Astrocyte (in vitro differentiated cells and primary cell): ENCODE measurements around the gene DENND1B. TPM values are rescaled to one million over a fixed set of nuclear protein-coding genes. Genes with fewer than 3 reads are reported as not detected.

Experiments used
- DNase-seq: peaks from one replicate; pipeline ENCODE4 v3.0.0-alpha.2; 2010; ENCODE audit warnings: low read depth
- FAIRE-seq: peaks from 2 replicates; lab custom pipeline; 2011; peaks lifted over from hg19 to GRCh38; lab: Jason Lieb, UNC
- H2AFZ ChIP-seq: 2 replicates; pipeline ENCODE4 v1.6.0; 2012; ENCODE audit warnings: low read depth, low read length, inconsistent platforms
- H3K27ac ChIP-seq: 2 replicates; pipeline ENCODE4 v1.5.1; 2011; ENCODE audit warnings: low read depth, low read length, inconsistent platforms
- H3K27me3 ChIP-seq: 2 replicates; pipeline ENCODE4 v1.6.0; 2011; ENCODE audit warnings: low read length, inconsistent platforms; ENCODE audit not compliant: insufficient read depth
- H3K36me3 ChIP-seq: 2 replicates; pipeline ENCODE4 v1.5.1; 2011; ENCODE audit warnings: low read length, inconsistent platforms; ENCODE audit not compliant: insufficient read depth
- H3K4me1 ChIP-seq: 2 replicates; pipeline ENCODE4 v1.5.1; 2011; ENCODE audit warnings: low read length, inconsistent platforms; ENCODE audit not compliant: insufficient read depth
- H3K4me2 ChIP-seq: 2 replicates; pipeline ENCODE4 v1.6.0; 2012; ENCODE audit warnings: low read length, inconsistent platforms
- H3K4me3 ChIP-seq: 2 replicates; pipeline ENCODE4 v1.5.1; 2011; ENCODE audit warnings: low read depth, mild to moderate bottlenecking, low read length, inconsistent platforms; ENCODE audit not compliant: insufficient read depth
- H3K79me2 ChIP-seq: 2 replicates; pipeline ENCODE4 v1.6.0; 2012; ENCODE audit warnings: mild to moderate bottlenecking, low read length, inconsistent platforms; ENCODE audit not compliant: insufficient read depth
- H3K9ac ChIP-seq: 2 replicates; pipeline ENCODE4 v1.6.0; 2012; ENCODE audit warnings: mild to moderate bottlenecking, low read length, inconsistent platforms
- H3K9me3 ChIP-seq: 2 replicates; pipeline ENCODE4 v1.5.1; 2012; ENCODE audit warnings: low read depth, mild to moderate bottlenecking, low read length, inconsistent platforms; ENCODE audit not compliant: insufficient read depth
- H4K20me1 ChIP-seq: 2 replicates; pipeline ENCODE4 v1.6.0; 2012; ENCODE audit warnings: low read length, inconsistent platforms; ENCODE audit not compliant: insufficient read depth
- H3K27ac Mint-ChIP-seq: one replicate; pipeline ENCODE4 v1.8.0; 2021; ENCODE audit warnings: mild to moderate bottlenecking, mixed read lengths; ENCODE audit not compliant: unreplicated experiment
- H3K27me3 Mint-ChIP-seq: one replicate; pipeline ENCODE4 v1.8.0; 2021; ENCODE audit warnings: low read depth, mixed read lengths; ENCODE audit not compliant: unreplicated experiment
- H3K36me3 Mint-ChIP-seq: one replicate; pipeline ENCODE4 v1.8.0; 2021; ENCODE audit warnings: low read depth, mixed read lengths; ENCODE audit not compliant: unreplicated experiment
- H3K4me1 Mint-ChIP-seq: one replicate; pipeline ENCODE4 v1.8.0; 2021; ENCODE audit warnings: low read depth, mixed read lengths; ENCODE audit not compliant: unreplicated experiment
- H3K4me3 Mint-ChIP-seq: one replicate; pipeline ENCODE4 v1.8.0; 2021; ENCODE audit warnings: mild to moderate bottlenecking, moderate library complexity, mixed read lengths; ENCODE audit not compliant: unreplicated experiment
- H3K9me3 Mint-ChIP-seq: one replicate; pipeline ENCODE4 v1.8.0; 2021; ENCODE audit warnings: mild to moderate bottlenecking, mixed read lengths; ENCODE audit not compliant: unreplicated experiment
- CTCF ChIP-seq: IDR thresholded peaks from 2 replicates; pipeline ENCODE4 v1.5.1; 2011; ENCODE audit warnings: low read depth, mild to moderate bottlenecking, inconsistent platforms, low read length, moderate library complexity; ENCODE audit not compliant: insufficient read depth
- EZH2 ChIP-seq: IDR thresholded peaks from 2 replicates; pipeline ENCODE4 v1.6.1; 2012; ENCODE audit warnings: mild to moderate bottlenecking, low read length, inconsistent platforms; ENCODE audit not compliant: insufficient read depth
- total RNA-seq: library from RNA; stranded (reverse); gene quantifications from 2 replicates; pipeline ENCODE4 v1.2.1, GENCODE V29; 2021

Gene DENND1B
- total RNA-seq, 1 donor from 2014 or later = 9.6 TPM

- Histone ChIP-seq H3K27me3 (no peaks in the 10 kb centered on the region), H4K20me1 (no peaks in the 10 kb centered on the region), H3K9me3 (no peaks in the 10 kb centered on the region), H3K4me3 (no peak overlapping the region), H3K79me2 (no peaks in the 10 kb centered on the region), H3K9ac (no peak overlapping the region), H3K4me1 (peaks cover 10% of the 10 kb centered on the region), H2AFZ (no peak overlapping the region), H3K4me2 (no peak overlapping the region), H3K36me3 (no peaks in the 10 kb centered on the region), H3K27ac (no peak overlapping the region)
- Mint-ChIP-seq H3K36me3 (no peaks in the 10 kb centered on the region), H3K27ac (no peak overlapping the region), H3K4me1 (peaks cover 19% of the 10 kb centered on the region), H3K9me3 (no peaks in the 10 kb centered on the region), H3K27me3 (no peaks in the 10 kb centered on the region), H3K4me3 (no peak overlapping the region)
- DNase-seq (no peak), FAIRE-seq (no peak)
- no peak for TF ChIP-seq EZH2
- no peak for TF ChIP-seq CTCF
Observed at GRCh38 chr1:197465528-197466327, 309.6 kb downstream of the DENND1B start.

GRCh38 chr1:197464044-197464443, 311.2 kb downstream of the DENND1B start:
- H3K9me3 Mint-ChIP-seq = no peaks in the 10 kb centered on the region
- peaks cover 10% of the 10 kb centered on the region for H3K4me1 ChIP-seq
- peak; percentile 90 for DNase-seq

More at GRCh38 chr1:197464044-197464443, 311.2 kb downstream of the DENND1B start:
- H3K4me2 ChIP-seq = peak overlapping the region; percentile 43
- Mint-ChIP-seq H3K36me3 (no peaks in the 10 kb centered on the region), H3K4me3 (no peak overlapping the region), H3K27ac (no peak overlapping the region), H3K4me1 (peaks cover 19% of the 10 kb centered on the region), H3K27me3 (no peaks in the 10 kb centered on the region)
- no peaks in the 10 kb centered on the region for H3K79me2 ChIP-seq
- H4K20me1 ChIP-seq = no peaks in the 10 kb centered on the region
- H3K27ac ChIP-seq = no peak overlapping the region
- H3K36me3 ChIP-seq = no peaks in the 10 kb centered on the region
- no peaks in the 10 kb centered on the region for H3K9me3 ChIP-seq
- H3K9ac ChIP-seq = peak overlapping the region; percentile 29
- H3K27me3 ChIP-seq = no peaks in the 10 kb centered on the region
- no peak for FAIRE-seq
- peak overlapping the region; percentile 76 for H2AFZ ChIP-seq
- no peak overlapping the region for H3K4me3 ChIP-seq
- TF ChIP-seq CTCF = no peak
- no peak for TF ChIP-seq EZH2
